Suprapubic skin (tissue), 3 donors: ENCODE results near the gene AGAP3.

Experiments used
- POLR2A ChIP-seq, 2 donors: fragments of 450-650 bp; IDR thresholded peaks; one replicate each; pipeline ENCODE4 v1.6.1; 2017; ENCODE audit warnings: antibody characterized with exemption in 2 of 2, mild to moderate bottlenecking in 2 of 2, moderate library complexity in 2 of 2
- TF ChIP-seq, protein P1 (sequence below), 2 donors: fragments of 200-600 bp in 1 of 2; fragments of 450-650 bp in 1 of 2; sonication (generic) in 1 of 2; IDR thresholded peaks; one replicate each; pipeline ENCODE4 v1.5.1; 2016 to 2019; ENCODE audit warnings: antibody characterized with exemption in 2 of 2, mild to moderate bottlenecking in 1 of 2, moderate library complexity in 1 of 2

DNA sequence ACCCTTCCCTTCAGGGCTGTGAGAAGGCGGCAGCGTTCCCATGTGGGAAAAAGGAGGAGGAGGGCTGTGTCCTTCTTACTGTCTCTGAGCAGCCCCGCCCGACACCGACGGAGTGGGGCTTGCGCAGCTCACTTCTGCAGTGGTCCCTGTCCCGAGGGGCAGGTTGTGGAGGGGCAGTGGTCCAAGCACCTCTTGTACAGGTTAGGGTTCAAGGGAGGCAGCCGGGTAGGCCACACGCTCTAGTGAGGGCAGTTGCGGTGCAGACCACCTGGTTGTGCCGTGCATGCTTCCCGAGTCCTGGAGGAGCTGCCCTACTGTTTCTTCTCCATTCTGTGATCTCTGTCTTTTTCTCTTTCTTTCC, 32.8 kb downstream of the AGAP3 start:
- TF ChIP-seq, protein P1, sequence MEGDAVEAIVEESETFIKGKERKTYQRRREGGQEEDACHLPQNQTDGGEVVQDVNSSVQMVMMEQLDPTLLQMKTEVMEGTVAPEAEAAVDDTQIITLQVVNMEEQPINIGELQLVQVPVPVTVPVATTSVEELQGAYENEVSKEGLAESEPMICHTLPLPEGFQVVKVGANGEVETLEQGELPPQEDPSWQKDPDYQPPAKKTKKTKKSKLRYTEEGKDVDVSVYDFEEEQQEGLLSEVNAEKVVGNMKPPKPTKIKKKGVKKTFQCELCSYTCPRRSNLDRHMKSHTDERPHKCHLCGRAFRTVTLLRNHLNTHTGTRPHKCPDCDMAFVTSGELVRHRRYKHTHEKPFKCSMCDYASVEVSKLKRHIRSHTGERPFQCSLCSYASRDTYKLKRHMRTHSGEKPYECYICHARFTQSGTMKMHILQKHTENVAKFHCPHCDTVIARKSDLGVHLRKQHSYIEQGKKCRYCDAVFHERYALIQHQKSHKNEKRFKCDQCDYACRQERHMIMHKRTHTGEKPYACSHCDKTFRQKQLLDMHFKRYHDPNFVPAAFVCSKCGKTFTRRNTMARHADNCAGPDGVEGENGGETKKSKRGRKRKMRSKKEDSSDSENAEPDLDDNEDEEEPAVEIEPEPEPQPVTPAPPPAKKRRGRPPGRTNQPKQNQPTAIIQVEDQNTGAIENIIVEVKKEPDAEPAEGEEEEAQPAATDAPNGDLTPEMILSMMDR (IDR thresholded peaks at IDR 0.05): no peak
- no peak for TF ChIP-seq POLR2A (IDR thresholded peaks at IDR 0.05)
